GM21390 (cell line): Measurements from ENCODE around the gene ATOH1.
A peak's percentile ranks its signal among the peaks of the same experiment; 100 is the strongest.

ENCODE experiments used
- ATAC-seq: cut with Tn5 transposase; IDR thresholded peaks from one replicate; pipeline ENCODE4 v1.9.1; 2021; ENCODE audit not compliant: unreplicated experiment

The ATOH1 gene, protein sequence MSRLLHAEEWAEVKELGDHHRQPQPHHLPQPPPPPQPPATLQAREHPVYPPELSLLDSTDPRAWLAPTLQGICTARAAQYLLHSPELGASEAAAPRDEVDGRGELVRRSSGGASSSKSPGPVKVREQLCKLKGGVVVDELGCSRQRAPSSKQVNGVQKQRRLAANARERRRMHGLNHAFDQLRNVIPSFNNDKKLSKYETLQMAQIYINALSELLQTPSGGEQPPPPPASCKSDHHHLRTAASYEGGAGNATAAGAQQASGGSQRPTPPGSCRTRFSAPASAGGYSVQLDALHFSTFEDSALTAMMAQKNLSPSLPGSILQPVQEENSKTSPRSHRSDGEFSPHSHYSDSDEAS

DNA sequence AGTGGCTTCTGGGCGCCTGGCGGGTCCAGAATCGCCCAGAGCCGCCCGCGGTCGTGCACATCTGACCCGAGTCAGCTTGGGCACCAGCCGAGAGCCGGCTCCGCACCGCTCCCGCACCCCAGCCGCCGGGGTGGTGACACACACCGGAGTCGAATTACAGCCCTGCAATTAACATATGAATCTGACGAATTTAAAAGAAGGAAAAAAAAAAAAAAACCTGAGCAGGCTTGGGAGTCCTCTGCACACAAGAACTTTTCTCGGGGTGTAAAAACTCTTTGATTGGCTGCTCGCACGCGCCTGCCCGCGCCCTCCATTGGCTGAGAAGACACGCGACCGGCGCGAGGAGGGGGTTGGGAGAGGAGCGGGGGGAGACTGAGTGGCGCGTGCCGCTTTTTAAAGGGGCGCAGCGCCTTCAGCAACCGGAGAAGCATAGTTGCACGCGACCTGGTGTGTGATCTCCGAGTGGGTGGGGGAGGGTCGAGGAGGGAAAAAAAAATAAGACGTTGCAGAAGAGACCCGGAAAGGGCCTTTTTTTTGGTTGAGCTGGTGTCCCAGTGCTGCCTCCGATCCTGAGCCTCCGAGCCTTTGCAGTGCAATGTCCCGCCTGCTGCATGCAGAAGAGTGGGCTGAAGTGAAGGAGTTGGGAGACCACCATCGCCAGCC lies at the start of gene ATOH1:
Gene ATOH1, plus strand, starts transcription at position 422 of the 663 bp plus-strand sequence. Its CDS starts 174 bp downstream, at position 596.
- no peak for ATAC-seq

DNA sequence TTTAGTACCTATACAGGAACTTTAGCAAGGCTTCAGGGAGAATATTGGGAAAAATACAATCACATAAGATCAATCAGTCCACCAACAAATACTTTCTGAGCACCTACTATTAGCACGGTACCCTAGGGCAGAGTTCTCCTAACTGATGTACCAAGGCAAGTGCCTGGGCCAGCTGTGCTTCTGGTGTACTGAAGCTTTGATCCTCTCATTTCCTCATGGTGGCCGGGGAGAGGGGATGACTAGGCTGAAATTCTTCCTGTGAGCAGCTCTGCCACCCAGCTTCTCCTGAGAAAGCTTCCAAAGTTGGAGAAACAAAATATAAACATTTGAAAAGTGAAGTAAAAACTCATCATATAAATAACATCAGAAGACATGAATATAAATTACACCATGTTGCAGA lies 49.3 kb upstream of the ATOH1 start:
- no peak for ATAC-seq

DNA sequence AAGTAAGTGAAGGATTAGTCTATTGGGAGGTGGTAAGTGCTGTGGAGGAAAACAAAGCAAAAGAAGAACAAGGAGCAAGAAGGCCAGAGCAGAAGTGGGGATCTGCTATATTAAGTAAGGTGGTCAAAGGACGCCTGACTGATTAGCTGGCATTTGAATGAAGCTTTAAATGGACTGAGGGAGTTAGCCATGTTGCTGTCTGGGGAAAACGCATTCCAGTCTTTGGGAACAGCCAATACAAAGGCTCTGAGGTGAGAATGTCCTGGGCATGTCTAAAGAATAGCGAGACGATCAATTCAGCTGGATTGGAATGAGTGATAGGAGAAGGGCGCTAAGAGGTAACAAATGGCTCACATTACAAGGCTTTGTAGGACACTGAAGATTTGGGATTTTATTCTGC lies 48.5 kb upstream of the ATOH1 start:
- no peak for ATAC-seq

DNA sequence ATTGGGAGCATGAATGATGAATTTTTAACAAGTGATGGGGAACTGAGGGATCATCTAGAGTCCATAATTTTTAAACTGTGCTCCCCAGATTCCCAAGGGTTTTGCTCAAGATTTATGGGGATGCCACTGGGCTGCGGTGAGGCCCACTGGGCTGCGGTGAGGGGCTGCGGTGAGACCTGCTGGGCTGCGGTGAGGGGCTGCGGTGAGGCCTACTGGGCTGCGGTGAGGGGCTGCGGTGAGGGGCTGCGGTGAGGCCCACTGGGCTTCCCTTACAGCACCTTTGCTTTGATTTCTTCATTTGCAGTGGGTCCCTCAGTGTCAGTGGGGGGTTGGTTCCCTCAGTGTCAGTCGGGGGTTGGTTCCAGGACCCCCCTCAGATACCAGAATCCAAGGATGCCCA lies 47.4 kb upstream of the ATOH1 start:
- ATAC-seq, result no peak

DNA sequence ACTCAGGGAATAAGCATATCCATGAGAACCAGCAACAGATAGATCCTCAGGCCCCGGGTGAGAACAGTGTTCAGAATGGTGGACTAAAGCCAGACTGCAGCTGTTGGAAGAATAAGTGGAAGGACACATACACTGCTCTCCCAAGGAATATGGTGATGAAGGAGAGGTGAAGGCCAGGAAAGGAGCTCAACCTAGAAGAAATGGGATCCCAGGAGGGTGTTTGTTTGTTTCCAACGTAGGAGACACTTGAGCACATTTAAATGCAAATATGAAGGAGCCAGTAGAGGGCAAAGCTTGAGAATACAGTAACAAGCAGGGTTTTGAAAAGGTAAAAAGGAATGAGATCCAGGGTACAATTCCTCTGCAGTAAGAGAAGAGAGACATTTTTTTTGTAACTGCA lies 42.4 kb upstream of the ATOH1 start:
- ATAC-seq, result no peak

DNA sequence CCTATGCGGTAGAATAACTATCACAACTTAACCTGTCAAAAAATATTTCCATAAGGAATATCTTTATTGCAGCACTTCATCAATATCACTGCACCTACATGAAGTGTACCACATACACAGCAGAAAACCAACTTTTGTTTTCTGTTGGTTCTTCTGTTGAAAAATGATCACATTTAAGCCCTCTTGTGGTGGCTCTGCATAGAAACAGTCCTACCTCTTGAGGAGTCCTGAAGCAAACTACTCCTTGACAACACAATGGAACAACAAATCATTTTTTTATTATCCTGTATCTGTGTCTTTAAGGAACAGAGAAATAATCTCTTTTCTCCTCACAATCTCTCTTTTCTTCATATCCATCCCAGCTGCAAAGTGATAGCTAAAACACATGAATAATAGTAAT lies 39.8 kb upstream of the ATOH1 start:
- ATAC-seq, result peak; percentile 45

DNA sequence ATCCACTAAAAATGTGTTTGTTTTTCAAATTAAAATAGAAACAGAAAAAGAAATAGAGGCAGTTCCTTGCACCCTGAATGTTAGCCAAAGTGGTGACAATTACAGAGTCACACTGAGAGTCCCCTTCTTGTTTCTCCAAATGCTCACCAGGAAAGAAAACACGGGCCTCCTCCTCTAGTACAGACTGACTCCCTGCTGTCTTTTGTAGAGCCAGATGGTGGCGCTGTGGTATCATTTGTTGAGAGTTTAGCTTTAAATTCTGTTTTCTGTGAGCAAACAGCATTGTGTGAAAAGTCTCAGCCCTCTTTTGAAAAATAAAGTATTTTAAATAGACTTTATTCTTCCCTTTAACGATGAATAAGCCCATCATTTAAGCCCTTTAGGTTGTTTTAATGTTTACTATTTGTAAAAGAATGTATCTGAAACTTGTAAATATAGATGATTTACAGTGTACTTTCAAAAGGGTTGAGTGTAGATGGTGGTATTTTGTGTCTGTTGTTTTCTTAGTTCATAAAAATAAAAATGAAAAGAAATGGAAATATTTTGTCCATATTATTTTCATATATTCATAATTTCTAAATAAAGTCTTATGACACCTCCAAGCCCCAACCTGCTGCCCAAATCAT lies 36.9 kb upstream of the ATOH1 start:
- peak; percentile 80 for ATAC-seq

DNA sequence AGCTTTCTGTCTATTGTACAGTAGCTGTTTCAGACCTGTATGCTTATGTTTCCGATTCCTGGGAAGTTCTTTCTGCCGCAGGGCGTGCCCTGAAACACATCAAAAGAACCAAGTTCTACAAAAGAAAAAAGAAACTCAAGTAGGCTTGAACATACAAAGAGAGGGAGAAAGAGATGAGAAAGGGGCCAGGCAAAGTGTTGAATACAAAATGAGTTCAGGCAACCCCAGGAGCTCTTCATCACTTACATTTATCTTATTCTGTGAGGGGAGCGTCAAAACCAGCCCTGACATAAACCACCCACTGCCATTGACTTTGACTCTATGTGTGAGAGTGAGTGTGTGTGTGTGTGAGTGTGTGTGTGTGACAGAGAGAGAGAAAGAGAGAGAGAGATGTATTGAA lies 26.5 kb upstream of the ATOH1 start:
- ATAC-seq, result no peak

DNA sequence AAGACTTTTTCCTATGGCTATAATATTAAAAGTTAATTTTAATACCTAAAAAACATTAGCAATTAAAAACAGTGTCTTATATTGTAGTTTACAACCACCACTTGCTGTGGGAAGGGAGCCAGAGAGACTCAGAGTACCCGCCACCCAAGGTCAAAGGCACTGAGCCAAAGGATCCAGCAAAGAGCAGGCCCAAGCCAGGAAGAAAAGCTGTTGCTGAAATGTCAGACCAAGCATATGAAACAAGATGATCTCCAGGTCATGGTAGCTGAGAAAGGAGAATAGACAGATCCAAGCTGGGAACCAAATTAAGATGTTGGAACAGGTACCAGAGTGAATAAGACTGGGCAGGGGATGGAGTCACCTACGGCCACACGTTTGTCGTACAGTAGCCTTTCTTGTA lies 18.8 kb upstream of the ATOH1 start:
- no peak for ATAC-seq

DNA sequence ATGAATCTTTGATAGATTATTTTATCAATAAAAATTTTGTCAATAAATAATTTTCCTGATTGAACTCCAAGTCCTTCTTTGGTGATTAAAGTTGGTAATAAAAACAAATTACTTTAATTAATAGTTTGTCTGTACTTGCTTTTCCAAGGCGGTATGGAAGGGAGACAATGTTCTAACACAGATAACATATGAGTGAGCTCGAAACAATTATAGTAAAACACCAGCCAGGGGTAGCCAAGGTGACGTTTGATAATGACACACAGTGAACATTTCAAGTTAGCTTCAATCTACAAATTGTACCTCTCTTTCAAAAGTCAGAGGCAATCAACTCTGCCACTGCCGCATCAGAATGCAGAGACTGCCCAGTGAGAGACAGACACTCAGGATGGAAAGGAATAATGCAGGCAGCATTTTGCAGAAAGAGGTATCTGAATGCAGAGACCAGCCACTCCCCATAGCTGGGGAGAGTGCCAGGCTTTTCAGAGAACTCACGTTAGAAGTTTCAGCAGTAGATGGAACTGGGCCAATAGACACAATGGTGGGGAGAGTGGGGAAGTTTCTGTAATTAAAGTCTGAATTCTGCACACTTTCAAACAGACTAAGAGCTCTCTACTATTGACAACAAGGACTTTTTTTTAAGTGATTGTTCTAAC lies 18.1 kb upstream of the ATOH1 start:
- no peak for ATAC-seq

DNA sequence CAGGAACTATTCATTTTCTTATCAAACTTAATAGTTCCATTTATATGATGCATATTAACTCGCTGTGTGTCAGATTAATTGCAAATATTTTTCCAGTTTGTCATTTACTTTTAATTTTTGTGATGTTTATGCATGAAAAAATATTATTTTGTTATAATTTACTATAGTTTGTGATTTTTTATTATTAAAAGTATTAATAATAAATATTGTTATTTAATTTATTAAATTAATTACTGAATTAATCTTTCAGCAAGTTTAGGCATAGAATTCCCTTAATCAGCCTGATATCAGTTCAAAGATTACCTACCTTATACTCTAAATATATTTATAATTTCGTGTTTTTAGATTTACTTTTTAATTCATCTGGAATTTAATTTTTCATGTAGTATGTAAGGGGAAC lies 15.5 kb upstream of the ATOH1 start:
- ATAC-seq, result no peak

DNA sequence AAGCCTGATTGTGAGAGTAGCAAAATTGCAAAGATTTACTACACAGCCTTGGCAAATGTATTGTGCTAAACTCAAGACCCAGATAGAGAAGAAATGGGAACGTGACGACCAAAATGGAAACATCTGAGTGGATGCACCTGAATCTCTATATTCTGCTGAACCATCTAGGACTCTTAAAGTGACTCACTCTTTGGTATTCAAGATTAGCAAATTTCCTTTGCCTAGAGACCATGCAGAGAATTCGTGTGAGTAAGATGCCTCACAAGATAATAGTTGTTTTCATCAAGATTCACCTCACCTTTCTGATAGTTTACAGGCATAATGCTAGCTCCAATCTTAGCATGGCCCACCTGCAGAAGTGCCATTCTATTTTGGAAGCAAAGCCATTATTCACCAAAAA lies 14.4 kb upstream of the ATOH1 start:
- no peak for ATAC-seq

DNA sequence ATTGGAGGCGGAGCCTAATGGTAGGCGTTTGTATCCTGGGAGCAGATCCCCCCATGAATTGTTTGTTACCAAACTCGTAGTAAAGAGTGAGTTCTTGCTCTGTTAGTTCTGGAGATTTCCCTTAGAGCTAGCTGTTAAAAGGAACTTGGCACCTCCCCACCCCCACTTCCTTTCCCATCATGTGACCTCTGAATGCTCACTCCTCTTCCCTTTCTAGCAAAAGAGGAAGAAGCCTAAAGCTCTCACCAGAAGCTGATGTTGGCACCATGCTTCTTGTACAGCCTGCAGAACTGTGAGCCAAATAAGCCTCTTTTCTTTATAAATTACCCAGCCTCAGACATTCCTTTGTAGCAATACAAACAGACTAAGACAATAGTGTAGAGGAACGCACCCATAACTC lies 13.8 kb upstream of the ATOH1 start:
- no peak for ATAC-seq

DNA sequence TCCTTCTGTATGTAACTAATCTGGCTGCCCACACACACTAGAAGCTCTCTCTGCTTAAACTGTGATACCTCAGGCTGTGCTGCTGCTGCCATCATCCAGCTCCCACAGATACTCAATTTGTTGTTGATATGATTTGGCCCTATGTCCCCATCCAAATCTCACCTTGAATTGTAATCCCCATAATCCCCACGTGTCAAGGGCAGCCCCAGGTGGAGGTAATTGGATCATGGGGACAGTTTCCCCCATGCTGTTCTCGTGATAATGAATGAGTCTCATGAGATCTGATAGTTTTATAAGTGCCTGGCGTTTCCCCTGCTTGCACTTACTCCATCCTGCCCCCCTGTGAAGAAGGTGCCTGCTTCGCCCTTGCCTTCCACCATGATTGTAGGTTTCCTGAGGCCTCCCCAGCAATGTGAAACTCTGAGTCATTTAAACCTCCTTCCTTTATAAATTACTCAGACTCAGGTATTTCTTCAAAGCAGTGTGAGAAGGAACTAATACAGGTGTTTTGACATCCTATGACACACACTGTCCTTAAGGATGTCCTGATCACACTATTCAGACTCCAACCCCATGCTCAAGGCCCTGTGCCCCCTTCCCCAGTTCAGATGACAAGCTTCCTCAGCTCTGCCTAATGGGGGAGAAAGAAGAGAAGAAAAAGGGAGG lies 2.9 kb upstream of the ATOH1 start:
- ATAC-seq, result no peak

DNA sequence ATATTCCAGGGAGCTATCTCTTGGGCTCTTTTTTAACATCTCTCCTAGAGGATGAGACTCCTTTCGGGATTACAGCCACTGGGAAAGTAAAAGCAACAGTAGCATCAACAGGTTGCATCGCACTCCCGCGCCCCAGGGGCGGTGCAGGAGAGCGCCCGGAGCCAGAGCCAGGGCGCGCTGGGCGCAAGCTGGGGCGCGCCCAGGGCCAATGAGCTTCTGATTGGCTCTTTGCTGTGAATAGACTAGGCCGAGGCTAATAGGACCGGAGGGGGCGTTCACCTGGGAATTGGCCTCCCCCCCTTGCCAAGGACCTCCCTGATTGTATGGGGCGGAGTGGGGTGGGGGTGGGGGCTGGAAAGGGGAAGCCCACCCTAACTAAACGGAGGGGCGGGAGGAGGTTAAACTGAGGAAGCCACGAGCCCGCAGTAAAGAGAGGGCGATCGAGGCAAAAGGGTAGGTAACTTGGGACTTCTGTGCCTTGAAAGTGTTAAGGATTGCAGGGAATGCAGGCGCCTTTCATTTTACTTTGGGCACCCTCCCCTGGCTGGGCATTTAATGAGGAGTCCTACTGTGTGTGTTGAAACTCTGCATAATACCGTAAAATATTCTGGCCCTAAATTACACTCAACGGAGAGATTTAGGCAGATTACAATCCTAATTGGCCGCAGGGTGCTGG lies 1.1 kb upstream of the ATOH1 start:
- no peak for ATAC-seq

DNA sequence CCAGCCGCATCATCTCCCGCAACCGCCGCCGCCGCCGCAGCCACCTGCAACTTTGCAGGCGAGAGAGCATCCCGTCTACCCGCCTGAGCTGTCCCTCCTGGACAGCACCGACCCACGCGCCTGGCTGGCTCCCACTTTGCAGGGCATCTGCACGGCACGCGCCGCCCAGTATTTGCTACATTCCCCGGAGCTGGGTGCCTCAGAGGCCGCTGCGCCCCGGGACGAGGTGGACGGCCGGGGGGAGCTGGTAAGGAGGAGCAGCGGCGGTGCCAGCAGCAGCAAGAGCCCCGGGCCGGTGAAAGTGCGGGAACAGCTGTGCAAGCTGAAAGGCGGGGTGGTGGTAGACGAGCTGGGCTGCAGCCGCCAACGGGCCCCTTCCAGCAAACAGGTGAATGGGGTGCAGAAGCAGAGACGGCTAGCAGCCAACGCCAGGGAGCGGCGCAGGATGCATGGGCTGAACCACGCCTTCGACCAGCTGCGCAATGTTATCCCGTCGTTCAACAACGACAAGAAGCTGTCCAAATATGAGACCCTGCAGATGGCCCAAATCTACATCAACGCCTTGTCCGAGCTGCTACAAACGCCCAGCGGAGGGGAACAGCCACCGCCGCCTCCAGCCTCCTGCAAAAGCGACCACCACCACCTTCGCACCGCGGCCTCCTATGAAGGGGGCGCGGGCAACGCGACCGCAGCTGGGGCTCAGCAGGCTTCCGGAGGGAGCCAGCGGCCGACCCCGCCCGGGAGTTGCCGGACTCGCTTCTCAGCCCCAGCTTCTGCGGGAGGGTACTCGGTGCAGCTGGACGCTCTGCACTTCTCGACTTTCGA lies 654 bp downstream of the ATOH1 start:
- no peak for ATAC-seq

DNA sequence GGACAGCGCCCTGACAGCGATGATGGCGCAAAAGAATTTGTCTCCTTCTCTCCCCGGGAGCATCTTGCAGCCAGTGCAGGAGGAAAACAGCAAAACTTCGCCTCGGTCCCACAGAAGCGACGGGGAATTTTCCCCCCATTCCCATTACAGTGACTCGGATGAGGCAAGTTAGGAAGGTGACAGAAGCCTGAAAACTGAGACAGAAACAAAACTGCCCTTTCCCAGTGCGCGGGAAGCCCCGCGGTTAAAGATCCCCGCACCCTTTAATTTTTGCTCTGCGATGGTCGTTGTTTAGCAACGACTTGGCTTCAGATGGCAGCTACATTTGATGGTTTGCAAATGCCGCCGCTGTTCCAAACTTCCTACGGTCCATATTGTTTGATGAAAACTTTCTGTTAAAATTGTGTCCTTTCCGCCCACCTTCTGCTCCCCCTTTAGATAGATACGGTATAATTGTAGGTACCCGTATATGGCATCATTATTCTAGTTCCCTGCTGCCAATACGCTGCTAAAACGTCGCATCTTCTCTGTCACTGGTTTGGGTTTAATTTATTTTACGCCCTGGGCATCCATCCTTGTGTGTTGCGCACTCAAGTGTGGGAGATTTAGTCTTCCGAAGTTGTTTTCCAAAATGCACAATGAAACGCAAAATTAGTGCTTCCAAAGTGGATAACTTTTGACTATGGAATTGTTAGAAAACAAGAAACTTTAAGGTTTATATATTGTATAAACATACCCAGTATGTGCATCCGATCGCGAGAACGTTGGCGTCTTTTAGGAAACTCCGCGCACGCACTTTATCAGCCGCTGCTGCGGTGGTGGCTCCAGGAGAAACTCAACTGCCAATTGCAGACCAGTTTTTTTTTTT lies 1.5 kb downstream of the ATOH1 start:
- ATAC-seq, result no peak

DNA sequence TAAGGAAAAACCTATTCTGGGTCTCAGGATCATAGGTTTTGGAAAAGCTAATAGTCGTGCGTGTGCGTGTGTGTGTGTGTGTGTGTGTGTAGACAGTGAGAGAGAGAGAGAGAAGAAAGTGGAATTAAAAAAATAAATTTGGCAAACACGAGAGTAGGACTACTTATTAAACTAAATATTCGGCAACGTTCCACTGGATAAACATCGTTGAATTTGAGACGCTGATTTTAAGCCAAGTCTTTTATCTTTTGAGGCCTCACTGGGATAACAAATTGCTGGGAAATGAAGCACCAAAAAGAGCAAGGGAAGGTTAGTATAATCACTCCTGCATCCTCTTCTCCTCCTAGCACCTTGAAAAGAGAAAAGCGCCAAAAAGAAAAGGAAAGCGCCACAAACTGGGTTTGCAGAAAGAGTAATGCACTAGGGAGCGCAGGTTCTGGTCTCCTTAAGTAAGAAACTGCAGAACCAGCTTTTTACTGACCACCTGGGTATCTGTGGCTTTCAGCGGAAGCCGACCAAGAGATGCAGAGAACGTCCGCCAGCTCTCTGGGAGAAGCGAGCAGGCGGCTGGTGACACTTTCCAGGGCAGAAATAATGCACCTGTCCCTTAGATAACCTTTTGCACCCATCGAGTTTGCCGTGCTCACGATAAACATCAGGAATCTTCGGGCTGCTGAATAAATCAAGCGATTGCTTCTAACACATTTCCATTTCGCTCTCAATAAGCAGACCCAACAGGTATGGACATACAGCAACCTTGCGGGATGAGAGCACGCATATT lies 3.4 kb downstream of the ATOH1 start:
- ATAC-seq, result no peak
